ENCODE data around the gene ITIH2.
A peak's percentile ranks its signal among the peaks of the same experiment; 100 is the strongest.
"Not testable (repeated sequence)": the region's sequence is repeated elsewhere in the genome, so short reads cannot be mapped to it uniquely, and the experiment has no call there.

Gene ITIH2, protein sequence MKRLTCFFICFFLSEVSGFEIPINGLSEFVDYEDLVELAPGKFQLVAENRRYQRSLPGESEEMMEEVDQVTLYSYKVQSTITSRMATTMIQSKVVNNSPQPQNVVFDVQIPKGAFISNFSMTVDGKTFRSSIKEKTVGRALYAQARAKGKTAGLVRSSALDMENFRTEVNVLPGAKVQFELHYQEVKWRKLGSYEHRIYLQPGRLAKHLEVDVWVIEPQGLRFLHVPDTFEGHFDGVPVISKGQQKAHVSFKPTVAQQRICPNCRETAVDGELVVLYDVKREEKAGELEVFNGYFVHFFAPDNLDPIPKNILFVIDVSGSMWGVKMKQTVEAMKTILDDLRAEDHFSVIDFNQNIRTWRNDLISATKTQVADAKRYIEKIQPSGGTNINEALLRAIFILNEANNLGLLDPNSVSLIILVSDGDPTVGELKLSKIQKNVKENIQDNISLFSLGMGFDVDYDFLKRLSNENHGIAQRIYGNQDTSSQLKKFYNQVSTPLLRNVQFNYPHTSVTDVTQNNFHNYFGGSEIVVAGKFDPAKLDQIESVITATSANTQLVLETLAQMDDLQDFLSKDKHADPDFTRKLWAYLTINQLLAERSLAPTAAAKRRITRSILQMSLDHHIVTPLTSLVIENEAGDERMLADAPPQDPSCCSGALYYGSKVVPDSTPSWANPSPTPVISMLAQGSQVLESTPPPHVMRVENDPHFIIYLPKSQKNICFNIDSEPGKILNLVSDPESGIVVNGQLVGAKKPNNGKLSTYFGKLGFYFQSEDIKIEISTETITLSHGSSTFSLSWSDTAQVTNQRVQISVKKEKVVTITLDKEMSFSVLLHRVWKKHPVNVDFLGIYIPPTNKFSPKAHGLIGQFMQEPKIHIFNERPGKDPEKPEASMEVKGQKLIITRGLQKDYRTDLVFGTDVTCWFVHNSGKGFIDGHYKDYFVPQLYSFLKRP

DNA sequence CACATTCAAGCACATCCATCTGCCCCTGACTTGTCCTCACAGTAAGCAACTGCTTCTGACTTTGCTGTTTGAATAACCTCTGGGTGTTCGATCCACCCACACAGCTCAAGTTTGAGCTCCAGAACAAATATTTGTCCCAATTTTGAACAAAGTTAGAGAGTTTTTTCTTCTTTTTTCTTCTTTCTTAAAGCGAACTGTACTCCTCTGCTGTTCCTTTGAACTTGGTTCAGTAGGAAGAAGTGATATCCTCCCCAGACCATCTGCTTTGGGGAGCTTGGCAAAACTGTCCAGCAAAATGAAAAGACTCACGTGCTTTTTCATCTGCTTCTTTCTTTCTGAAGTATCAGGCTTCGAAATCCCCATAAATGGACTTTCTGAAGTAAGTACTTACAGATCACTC is at the start of gene ITIH2:
ITIH2 (plus strand) TSS at position 177 of the 400 bp plus-strand sequence; CDS start at position 296, 119 bp downstream.
- FAIRE-seq (no peak), DNase-seq (ENCODE audit: extremely low spot score, insufficient read length, low read depth) (no peak)

DNA sequence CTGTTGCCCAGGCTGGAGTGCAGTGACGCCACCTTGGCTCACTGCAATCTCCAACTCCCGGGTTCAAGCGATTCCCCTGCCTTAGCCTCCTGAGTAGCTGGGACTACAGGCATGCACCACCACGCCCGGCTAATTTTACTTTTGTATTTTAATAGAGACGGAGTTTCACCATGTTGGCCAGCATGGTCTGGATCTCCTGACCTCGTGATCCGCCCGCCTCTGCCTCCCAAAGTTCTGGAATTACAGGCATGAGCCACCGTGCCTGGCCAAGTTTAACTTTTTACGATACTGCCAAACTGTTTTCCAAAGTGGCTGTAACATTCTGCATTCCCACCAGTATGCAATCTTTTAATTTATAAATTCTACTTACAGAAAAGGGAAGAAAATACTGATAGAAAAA is 46.0 kb upstream of the ITIH2 start:
- not testable (repeated sequence) for DNase-seq (ENCODE audit: extremely low spot score, insufficient read length, low read depth); FAIRE-seq

DNA sequence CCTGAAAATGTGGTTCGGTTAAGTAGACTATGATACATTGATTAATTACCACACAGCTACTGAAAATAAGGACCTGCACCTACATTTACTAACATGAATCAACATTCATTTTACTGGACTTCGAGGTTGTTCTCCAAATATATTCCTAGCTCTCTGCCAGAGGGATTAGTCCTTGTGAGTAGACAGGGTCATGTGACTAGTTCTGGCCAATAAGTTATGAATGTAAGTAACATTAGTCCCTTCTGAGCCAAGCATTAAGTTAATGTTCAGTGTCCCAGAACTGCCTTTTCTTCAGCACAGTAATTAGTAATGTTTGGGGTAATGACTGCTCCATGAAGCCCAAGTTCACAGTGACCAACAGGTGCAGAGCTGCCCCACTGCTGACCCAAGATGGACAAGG is 45.6 kb upstream of the ITIH2 start:
- FAIRE-seq (no peak), DNase-seq (ENCODE audit: extremely low spot score, insufficient read length, low read depth) (no peak)

DNA sequence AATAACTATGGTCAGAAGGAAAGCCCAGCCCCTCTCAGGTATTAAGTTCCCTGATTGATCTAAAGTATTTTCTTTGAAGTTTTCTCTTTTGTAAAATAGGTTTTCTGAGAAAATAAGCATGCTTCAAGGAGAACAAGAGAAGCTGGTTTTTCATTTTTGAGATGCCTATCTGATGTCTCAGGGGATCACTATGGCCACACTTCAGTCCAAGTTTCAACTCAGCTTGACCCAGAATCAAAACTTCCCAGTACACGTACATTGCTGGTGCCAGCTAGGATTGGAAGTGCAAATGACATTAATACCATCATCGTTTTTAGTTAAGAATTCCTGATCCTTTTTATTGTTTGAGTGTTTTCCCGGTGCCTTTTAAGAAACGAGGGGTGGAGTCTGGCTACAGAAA is 43.6 kb upstream of the ITIH2 start:
- DNase-seq (ENCODE audit: extremely low spot score, insufficient read length, low read depth): no peak
- FAIRE-seq: no peak

DNA sequence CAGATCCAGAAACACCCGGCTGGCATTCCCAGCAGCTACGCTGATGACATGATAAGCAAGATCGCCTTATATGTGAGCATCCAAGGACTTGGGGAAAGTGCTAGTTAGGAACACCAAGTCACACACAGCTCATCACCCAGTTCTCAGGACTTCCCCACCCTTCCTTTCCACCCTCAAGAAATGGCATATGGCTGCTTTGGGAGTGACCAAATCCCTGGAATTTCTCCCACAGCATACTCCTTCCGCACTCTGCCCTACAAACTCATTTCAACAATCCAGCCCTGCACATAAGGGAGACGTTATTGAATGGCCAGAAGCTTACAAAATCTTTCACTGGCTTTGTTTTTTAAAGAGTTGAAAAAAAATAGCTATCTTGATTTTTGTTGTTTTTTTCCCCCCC is 40.6 kb upstream of the ITIH2 start:
- FAIRE-seq: no peak
- DNase-seq (ENCODE audit: extremely low spot score, insufficient read length, low read depth): no peak

DNA sequence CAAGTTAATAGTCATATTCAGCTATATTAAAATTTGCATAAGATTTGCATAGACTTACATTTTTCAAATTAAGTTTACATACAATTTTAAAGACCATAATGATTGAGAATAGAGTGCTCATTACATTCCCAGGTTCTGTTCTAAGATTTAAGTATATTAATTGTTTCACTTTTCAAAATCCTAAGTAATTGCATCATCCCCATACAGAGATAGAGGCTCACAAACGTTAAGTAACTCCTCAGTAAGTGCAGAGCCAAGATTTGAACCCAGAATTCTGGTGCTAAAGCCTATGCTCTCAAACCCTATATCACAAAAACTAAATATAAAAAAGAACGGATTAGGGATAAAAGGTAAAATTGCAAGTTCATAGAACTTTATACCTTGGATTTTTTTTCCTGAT is 38.4 kb upstream of the ITIH2 start:
- FAIRE-seq (no peak), DNase-seq (ENCODE audit: extremely low spot score, insufficient read length, low read depth) (no peak)

DNA sequence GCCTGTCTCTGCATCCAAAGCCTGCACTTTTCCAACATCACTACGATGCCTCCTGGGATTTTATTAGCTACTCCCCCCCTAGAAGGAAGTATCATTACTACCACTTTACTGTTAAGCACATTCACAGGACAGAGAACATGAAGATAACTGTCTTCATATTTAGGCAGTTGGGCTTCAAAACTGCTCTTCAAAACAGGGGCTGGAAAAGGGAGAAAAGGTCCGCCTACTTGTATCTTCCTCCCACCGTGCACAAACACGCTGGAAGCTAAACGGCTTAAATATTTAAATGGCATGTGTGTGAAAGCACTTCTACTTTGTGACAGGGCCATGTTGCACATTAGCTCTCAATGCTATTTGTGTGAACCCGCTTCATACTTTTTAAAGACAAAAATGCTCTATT is 37.3 kb upstream of the ITIH2 start:
- no peak for FAIRE-seq
- no peak for DNase-seq (ENCODE audit: extremely low spot score, insufficient read length, low read depth)

DNA sequence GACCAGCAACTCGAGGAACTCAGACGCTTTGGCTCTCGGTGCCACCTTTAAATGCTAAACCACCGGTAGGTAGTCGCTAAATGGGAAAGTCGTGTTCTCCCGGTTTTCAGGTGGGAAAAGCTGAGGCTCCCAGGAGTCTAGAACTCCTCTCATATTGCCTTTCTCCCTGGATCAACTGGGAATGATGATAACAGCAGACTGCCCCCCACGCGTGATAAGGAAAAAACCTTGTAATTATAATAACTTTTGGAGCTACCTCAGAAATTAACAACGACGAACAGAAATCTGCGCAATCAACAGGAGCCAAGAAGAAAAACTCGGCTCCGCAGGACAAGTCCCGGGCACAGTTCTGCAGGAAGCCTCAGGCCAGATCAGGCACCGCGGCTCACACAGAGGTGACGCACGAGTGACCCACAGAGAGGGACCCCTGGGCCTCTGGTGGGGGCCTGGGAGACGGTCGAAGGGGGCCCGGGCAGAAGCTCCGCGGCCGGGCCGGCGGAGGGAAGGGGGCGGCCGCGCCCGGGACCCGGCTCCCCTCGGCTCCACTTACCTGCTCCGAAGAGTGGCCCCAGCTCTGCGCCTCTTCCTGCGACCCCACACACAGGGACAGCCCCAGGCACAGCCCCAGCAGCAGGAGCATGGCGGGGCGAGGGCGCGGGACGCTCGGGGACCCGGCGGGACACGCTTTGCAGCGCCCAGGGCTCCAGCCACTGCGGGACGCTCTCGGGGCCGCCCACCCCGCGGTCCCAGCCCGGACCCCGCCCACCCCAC is 36.7 kb upstream of the ITIH2 start, which contains the start of gene ITIH5:
ITIH5 (minus strand) TSS at position 714 of the 771 bp plus-strand sequence; CDS start at position 640, 74 bp downstream.
- DNase-seq (ENCODE audit: extremely low spot score, insufficient read length, low read depth) (no peak), FAIRE-seq (no peak)

DNA sequence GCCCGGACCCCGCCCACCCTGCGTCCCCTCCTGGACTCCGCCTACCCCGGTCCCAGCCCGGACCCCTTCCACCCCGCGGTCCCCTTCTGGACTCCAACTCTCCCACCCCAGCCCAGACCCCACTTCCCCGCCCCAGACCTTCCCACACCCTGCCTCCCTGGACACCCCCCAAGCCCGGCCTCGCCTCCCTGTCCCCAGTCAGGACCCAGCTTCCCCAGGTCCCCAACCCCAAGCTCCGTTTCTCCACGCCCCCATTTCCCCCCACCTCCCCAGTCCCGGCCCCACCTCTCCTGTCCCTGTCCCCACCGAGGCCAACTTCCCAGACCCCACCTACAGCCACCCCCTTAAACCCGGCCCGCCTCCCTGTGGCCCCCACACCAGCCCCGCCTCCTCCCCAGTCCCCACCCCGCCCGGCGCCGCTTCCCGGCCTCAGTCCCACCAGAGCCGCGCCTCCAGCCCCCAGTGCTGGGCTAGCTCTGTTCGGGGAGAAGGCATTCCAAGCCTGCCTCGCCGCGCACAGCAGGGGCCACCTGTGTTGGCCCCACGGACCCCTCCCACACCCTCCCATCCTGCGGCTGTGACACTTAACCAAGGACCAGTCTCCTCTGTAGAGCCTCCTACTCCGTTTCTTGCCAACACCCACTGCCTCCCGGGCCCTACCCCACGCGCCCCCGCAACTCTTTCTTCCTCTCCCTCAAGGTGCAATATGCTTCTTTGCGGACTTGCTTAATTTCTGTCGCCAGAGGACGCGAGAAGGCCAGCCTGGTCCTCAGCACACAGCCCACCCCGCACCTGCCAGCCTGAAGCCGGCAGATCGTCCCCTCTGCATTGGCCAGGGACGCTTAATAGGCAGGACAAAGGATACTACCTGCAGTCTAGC is 35.6 kb upstream of the ITIH2 start:
- no peak for DNase-seq (ENCODE audit: extremely low spot score, insufficient read length, low read depth)

DNA sequence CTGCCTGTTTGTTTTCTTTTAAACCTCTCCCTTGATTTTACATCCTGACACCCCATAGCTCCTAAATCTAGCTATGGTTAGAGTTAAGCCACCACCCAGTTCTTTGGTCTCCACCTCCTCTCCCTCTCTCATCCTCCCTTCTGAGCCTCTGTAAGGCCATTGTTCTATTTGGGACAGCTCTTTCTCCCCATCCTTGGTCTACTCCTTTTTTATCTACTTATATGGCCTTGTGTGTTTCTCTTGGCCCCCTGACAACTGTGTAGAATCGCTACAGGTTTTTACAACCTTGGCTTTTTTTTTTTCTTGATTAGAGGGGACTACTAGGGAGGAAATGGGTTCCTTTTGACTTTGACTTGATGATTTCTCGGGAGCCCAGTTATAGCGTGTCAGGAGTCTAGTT is 33.0 kb upstream of the ITIH2 start:
- no peak for DNase-seq (ENCODE audit: extremely low spot score, insufficient read length, low read depth)
- FAIRE-seq: no peak

More for the DNA sequence above, 35.6 kb upstream of the ITIH2 start:
- no peak for FAIRE-seq

DNA sequence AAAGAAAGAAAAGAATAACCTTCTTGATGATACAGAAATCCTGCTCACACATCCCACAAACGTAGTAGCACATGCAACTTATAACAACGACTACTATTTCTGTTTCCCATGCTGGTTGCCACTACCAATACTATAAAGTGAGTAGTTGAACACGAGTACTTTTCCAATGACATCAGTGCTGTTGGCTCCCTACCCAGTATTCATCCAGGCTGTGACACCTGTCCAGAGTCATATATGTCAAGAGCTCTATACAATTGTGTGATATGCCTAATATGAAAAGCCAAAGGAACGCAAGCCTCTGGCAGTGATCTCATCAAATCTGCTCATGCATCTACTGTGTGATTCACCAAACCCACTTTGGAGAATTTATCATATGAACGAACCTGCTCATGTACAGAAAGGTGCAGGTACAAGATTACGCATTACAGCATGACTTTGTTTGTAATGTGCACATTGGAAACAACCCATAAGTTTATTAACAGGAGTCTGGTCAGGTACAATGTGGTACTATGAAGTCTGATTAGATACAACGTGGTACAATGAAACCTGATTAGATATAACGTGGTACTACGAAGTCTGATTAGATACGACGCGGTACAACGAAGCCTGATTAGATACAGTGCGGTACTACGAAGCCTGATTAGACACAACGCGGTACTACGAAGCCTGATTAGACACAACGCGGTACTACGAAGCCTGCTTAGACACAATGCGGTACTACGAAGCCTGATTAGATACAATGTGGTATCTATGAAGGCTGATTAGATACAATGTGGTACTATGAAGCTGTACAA is 30.6 kb upstream of the ITIH2 start:
- no peak for DNase-seq (ENCODE audit: extremely low spot score, insufficient read length, low read depth)
- FAIRE-seq: no peak

DNA sequence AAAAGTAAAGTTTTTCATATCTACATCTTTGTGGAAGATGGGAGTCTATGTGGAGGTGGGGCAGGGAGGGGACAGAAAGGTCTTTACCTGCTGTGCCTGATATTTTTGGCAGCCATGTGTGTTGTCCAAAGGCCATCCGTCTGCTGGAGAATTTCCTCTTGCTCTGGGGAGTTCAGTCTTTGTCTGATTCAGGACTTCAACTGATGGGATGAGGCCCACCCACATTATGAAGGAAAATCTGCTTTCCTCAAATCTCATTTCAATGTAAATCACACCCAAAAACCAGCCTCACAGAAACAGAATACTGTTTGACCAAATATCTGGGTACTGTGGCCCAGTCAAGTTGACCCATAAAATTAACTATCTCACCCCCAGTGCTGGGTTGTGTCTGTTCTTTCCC is 23.9 kb upstream of the ITIH2 start:
- FAIRE-seq: no peak
- DNase-seq (ENCODE audit: extremely low spot score, insufficient read length, low read depth): no peak

DNA sequence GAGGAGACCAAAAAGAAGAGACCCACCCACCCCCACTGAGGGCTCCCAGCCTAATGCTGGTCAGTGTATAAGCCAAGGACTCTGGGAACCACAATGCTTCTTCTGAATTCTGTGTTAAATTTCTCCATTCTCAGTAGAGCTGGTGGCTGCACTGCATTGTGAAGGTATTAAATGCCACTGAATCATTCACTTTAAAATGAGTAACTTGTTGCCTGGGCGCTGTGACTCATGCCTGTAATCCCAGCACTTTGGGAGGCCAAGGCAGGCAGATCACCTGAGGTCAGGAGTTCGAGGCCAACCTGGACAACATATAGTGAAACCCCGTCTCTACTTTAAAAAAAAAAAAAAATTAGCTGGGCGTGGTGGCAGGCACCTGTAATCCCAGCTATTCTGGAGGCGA is 23.0 kb upstream of the ITIH2 start:
- FAIRE-seq; DNase-seq (ENCODE audit: extremely low spot score, insufficient read length, low read depth): not testable (repeated sequence)

DNA sequence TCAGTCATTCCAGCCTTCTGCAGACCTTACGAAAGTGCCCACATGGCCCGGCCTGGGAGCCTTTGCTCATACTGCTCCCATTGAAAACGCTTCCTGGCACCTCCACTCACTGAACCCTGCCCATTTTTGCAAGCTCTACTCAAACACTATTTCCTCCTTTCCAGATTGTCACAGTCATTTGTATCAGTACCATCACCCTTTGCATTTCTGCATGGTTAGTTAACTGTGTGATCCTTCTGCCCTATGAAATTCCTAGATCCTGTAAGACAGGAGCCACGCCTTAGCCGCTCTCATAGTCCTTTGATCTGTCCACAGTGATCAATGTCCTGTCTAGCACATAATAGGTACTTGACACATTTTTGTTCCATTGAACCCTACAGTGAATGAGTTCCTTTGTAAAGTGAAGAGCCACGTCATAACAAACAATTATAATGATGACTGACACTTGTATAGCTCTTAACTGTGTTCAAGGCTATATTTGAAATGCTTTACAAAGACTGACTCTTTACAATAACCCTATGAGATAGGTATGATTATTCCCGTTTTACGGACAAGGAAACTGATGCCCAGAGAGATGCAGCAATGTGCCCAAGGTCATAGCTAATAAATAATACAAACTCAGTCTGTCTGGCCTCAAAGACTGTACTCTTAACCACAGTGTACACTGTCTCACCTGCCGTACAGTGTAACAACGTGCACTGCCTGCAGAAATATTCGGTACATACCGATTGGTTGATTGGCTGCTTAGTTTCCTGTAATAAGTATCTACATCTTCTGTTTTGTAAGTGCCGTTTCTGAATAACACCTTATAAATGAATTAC is 16.6 kb upstream of the ITIH2 start:
- FAIRE-seq (no peak), DNase-seq (ENCODE audit: extremely low spot score, insufficient read length, low read depth) (no peak)

DNA sequence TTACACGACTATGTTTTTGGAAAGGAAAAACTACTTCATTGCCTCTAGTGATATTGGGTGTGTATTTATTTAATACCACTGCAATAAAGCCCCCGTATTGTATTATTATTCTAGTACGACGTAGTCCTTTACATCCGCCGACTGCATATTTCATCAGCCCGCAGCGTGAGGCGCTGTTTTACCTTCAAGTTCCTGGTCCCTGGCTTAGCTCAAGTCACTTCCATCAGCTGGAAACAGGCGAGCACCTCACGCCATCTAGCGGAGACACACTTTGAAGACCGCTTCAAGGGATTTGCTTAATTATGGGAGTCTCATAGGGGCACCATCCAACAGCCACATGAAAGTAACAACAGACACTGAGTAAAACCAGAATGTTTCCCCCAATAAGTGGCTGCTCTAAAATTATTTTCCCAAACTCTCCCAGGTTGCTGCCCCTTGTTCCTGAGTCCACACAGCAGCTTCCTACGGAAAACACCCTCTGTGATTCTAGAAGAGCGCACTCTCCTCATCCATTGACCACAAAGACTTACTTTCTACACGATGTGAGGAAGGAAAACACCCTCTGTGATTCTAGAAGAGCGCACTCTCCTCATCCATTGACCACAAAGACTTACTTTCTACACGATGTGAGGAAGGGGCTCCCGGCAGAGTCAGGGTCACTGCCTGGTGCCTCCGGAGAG is 15.7 kb upstream of the ITIH2 start:
- DNase-seq (ENCODE audit: extremely low spot score, insufficient read length, low read depth) (peak; percentile 57), FAIRE-seq (peak; percentile 94)

DNA sequence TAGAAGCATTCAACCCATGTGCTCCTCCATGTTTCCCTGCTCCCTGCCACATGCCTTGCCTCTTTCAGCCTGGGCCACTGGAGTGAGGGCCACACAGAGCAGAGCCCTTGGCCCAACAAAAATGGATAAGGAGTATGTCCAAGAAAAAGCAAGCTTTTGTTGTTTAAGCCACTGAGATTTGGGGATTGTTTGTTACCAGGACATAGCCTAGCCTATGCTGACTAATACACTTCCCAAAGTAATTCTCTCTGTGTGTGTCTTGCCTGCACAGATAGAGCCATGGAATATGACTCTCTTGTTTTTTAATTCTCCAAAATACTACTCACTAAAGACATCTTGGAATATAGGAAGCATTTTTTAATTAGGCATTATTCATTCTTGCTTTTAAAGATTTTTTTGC is 13.5 kb upstream of the ITIH2 start:
- no peak for DNase-seq (ENCODE audit: extremely low spot score, insufficient read length, low read depth)
- FAIRE-seq: no peak

Measured in GM18507 (cell line).